ENCODE measurements around the gene ISOC1.

The ISOC1 gene

GRCh38 chr5:129101794-129102193 is 7.2 kb downstream of the ISOC1 start:
- H3K79me2 ChIP-seq (ENCODE audit: control insufficient read depth, low read length) = peaks cover 43% of the 10 kb centered on the region
- no peak for TF ChIP-seq CTCF (IDR thresholded peaks at IDR 0.05; ENCODE audit: low read depth, low read length, poor library complexity, severe bottlenecking)

GRCh38 chr5:129103397-129103796 is 8.8 kb downstream of the ISOC1 start:
- no peaks in the 10 kb centered on the region for H3K9me3 ChIP-seq (ENCODE audit: control insufficient read depth, insufficient read depth, low read length)
- H3K4me1 ChIP-seq (ENCODE audit: control insufficient read depth, low read length) = 0 out of 2 replicates have a peak, but pooled peaks cover 4% of the 10 kb centered on the region
- no peak overlapping the region for H3K27ac ChIP-seq (ENCODE audit: low read depth, low read length)
- H3K79me2 ChIP-seq (ENCODE audit: control insufficient read depth, low read length) = peaks cover 34% of the 10 kb centered on the region
- no peak overlapping the region for H3K4me2 ChIP-seq (ENCODE audit: low read length)
- H4K20me1 ChIP-seq (ENCODE audit: control insufficient read depth, insufficient read depth, low read depth, low read length) = no peaks in the 10 kb centered on the region
- no peak overlapping the region for H3K4me3 ChIP-seq (ENCODE audit: low read length)
- TF ChIP-seq CTCF (IDR thresholded peaks at IDR 0.05; ENCODE audit: low read depth, low read length, poor library complexity, severe bottlenecking) = no peak
- no peak for TF ChIP-seq EZH2phosphoT487 (IDR thresholded peaks at IDR 0.05; ENCODE audit: borderline replicate concordance, low read length)
- H3K36me3 ChIP-seq (ENCODE audit: control insufficient read depth, low read length) = peaks cover 18% of the 10 kb centered on the region
- no peaks in the 10 kb centered on the region for H3K9me2 ChIP-seq (replicated peaks; ENCODE audit: control insufficient read depth, low read length)
- no peaks in the 10 kb centered on the region for H3F3A ChIP-seq (ENCODE audit: control insufficient read depth, insufficient read depth)
- no peaks in the 10 kb centered on the region for H3K27me3 ChIP-seq (ENCODE audit: control insufficient read depth, low read length)

More at GRCh38 chr5:129101794-129102193, 7.2 kb downstream of the ISOC1 start:
- H3K9me2 ChIP-seq (replicated peaks; ENCODE audit: control insufficient read depth, low read length) = no peaks in the 10 kb centered on the region
- H3K27ac ChIP-seq (ENCODE audit: low read depth, low read length) = no peak overlapping the region
- peaks cover 10% of the 10 kb centered on the region for H3K36me3 ChIP-seq (ENCODE audit: control insufficient read depth, low read length)
- H3K4me3 ChIP-seq (ENCODE audit: low read length) = no peak overlapping the region
- no peaks in the 10 kb centered on the region for H3K27me3 ChIP-seq (ENCODE audit: control insufficient read depth, low read length)
- H3K9me3 ChIP-seq (ENCODE audit: control insufficient read depth, insufficient read depth, low read length) = no peaks in the 10 kb centered on the region
- H3F3A ChIP-seq (ENCODE audit: control insufficient read depth, insufficient read depth) = no peaks in the 10 kb centered on the region
- H3K4me2 ChIP-seq (ENCODE audit: low read length) = no peak overlapping the region
- H4K20me1 ChIP-seq (ENCODE audit: control insufficient read depth, insufficient read depth, low read depth, low read length) = no peaks in the 10 kb centered on the region
- H3K4me1 ChIP-seq (ENCODE audit: control insufficient read depth, low read length) = 0 out of 2 replicates have a peak, but pooled peaks cover 4% of the 10 kb centered on the region

- Histone ChIP-seq H3F3A (ENCODE audit: control insufficient read depth, insufficient read depth) (no peaks in the 10 kb centered on the region), H3K27me3 (ENCODE audit: control insufficient read depth, low read length) (no peaks in the 10 kb centered on the region), H3K36me3 (ENCODE audit: control insufficient read depth, low read length) (peaks cover 20% of the 10 kb centered on the region), H3K4me3 (ENCODE audit: low read length) (no peak overlapping the region), H3K4me2 (ENCODE audit: low read length) (no peak overlapping the region), H3K9me3 (ENCODE audit: control insufficient read depth, insufficient read depth, low read length) (no peaks in the 10 kb centered on the region), H3K27ac (ENCODE audit: low read depth, low read length) (no peak overlapping the region), H3K79me2 (ENCODE audit: control insufficient read depth, low read length) (peaks cover 19% of the 10 kb centered on the region), H3K4me1 (ENCODE audit: control insufficient read depth, low read length) (no peaks in the 10 kb centered on the region), H4K20me1 (ENCODE audit: control insufficient read depth, insufficient read depth, low read depth, low read length) (no peaks in the 10 kb centered on the region), H3K9me2 (replicated peaks; ENCODE audit: control insufficient read depth, low read length) (no peaks in the 10 kb centered on the region)
- TF ChIP-seq EZH2phosphoT487 (IDR thresholded peaks at IDR 0.05; ENCODE audit: borderline replicate concordance, low read length) (no peak), CTCF (IDR thresholded peaks at IDR 0.05; ENCODE audit: low read depth, low read length, poor library complexity, severe bottlenecking) (no peak)
Measured at GRCh38 chr5:129104915-129105455, 10.4 kb downstream of the ISOC1 start.

All from DOHH2 (cell line).